ENCODE results near the gene GHRL. TPM values are rescaled to one million over a fixed set of nuclear protein-coding genes. Genes with fewer than 3 reads are reported as not detected.

The GHRL gene
- total RNA-seq, 1 experiment from 2014 or later: 2.0 TPM

DNA sequence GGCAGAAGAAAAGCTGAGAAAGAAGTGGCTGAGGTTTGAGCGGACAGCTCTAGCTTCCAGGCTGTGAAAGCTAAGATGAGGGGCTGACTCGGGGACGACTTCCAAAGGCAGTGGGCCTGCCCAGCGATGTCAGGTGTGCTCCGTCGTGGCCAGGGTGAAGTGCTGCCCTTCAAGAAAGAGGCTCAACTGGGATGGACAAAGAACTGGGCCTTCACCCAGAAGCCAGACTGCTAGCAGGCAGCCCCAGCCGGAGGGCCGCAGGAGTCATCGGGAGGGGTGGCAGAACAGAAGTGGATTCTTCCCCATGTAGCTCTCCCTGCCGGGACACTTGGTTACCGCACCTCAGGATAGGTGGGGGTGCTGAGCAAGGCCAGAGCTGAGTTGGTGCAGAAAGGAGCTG, 41.3 kb upstream of the GHRL start:
- ChIA-PET POLR2A (ENCODE audit: low non-redundant PET) (no interaction called here), CTCF (interaction anchor here (1.0 kb wide), 1 partner anchor 13 kb away, joined by 3 read pairs; no protein-coding TSS in a partner anchor)
- DNase-seq (ENCODE audit: low spot score): no peak
- Histone ChIP-seq H3K27ac (ENCODE audit: low read depth, low read length, poor library complexity, severe bottlenecking) (no peak overlapping the region), H3K4me1 (ENCODE audit: insufficient read depth, low read length, poor library complexity, severe bottlenecking) (no peaks in the 10 kb centered on the region), H3K9me3 (ENCODE audit: low read depth, low read length, poor library complexity, severe bottlenecking) (no peaks in the 10 kb centered on the region), H3K27me3 (replicated peaks; ENCODE audit: insufficient read depth, low read depth, low read length, poor library complexity) (peaks cover 33% of the 10 kb centered on the region), H3K4me3 (ENCODE audit: low read depth, low read length, poor library complexity, severe bottlenecking) (no peak overlapping the region), H3K36me3 (ENCODE audit: insufficient read depth, low read length, poor library complexity, severe bottlenecking) (no peaks in the 10 kb centered on the region)
- intact Hi-C loops (cut with micrococcal nuclease; ENCODE audit: unreplicated experiment): no loop called here
- no TSS peak for BruUV-seq (replicated peaks)
- TF ChIP-seq, protein P1, sequence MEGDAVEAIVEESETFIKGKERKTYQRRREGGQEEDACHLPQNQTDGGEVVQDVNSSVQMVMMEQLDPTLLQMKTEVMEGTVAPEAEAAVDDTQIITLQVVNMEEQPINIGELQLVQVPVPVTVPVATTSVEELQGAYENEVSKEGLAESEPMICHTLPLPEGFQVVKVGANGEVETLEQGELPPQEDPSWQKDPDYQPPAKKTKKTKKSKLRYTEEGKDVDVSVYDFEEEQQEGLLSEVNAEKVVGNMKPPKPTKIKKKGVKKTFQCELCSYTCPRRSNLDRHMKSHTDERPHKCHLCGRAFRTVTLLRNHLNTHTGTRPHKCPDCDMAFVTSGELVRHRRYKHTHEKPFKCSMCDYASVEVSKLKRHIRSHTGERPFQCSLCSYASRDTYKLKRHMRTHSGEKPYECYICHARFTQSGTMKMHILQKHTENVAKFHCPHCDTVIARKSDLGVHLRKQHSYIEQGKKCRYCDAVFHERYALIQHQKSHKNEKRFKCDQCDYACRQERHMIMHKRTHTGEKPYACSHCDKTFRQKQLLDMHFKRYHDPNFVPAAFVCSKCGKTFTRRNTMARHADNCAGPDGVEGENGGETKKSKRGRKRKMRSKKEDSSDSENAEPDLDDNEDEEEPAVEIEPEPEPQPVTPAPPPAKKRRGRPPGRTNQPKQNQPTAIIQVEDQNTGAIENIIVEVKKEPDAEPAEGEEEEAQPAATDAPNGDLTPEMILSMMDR (conservative IDR thresholded peaks at IDR 0.05; ENCODE audit: low read depth, low read length): no peak
- TF ChIP-seq EZH2 (IDR thresholded peaks at IDR 0.05; ENCODE audit: borderline replicate concordance, low read depth, low read length, poor library complexity, severe bottlenecking): no peak

DNA sequence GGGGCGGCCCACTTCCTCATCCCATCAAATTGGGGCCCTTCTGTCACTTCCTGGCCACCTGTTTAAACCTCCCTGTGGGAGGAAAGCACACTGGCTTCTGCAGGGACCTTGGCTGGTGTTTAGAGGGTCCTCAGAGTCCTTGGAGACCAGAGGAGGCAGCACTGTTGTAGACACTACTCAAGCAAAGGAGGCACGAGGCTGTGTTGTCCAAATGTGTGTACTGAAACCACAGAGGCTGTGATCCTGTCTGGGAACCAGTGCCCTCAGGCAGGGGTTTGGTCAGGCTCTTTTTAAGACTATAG, 40.6 kb upstream of the GHRL start:
- Histone ChIP-seq H3K4me3 (ENCODE audit: low read depth, low read length, poor library complexity, severe bottlenecking) (no peak overlapping the region), H3K36me3 (ENCODE audit: insufficient read depth, low read length, poor library complexity, severe bottlenecking) (no peaks in the 10 kb centered on the region), H3K27me3 (replicated peaks; ENCODE audit: insufficient read depth, low read depth, low read length, poor library complexity) (peaks cover 40% of the 10 kb centered on the region), H3K4me1 (ENCODE audit: insufficient read depth, low read length, poor library complexity, severe bottlenecking) (no peaks in the 10 kb centered on the region), H3K9me3 (ENCODE audit: low read depth, low read length, poor library complexity, severe bottlenecking) (no peaks in the 10 kb centered on the region), H3K27ac (ENCODE audit: low read depth, low read length, poor library complexity, severe bottlenecking) (no peak overlapping the region)
- no peak for DNase-seq (ENCODE audit: low spot score)
- ChIA-PET CTCF (no interaction called here), POLR2A (ENCODE audit: low non-redundant PET) (no interaction called here)
- no TSS peak for BruUV-seq (replicated peaks)
- intact Hi-C loops (cut with micrococcal nuclease; ENCODE audit: unreplicated experiment): no loop called here
- TF ChIP-seq, protein P1 (conservative IDR thresholded peaks at IDR 0.05; ENCODE audit: low read depth, low read length): no peak
- no peak for TF ChIP-seq EZH2 (IDR thresholded peaks at IDR 0.05; ENCODE audit: borderline replicate concordance, low read depth, low read length, poor library complexity, severe bottlenecking)

DNA sequence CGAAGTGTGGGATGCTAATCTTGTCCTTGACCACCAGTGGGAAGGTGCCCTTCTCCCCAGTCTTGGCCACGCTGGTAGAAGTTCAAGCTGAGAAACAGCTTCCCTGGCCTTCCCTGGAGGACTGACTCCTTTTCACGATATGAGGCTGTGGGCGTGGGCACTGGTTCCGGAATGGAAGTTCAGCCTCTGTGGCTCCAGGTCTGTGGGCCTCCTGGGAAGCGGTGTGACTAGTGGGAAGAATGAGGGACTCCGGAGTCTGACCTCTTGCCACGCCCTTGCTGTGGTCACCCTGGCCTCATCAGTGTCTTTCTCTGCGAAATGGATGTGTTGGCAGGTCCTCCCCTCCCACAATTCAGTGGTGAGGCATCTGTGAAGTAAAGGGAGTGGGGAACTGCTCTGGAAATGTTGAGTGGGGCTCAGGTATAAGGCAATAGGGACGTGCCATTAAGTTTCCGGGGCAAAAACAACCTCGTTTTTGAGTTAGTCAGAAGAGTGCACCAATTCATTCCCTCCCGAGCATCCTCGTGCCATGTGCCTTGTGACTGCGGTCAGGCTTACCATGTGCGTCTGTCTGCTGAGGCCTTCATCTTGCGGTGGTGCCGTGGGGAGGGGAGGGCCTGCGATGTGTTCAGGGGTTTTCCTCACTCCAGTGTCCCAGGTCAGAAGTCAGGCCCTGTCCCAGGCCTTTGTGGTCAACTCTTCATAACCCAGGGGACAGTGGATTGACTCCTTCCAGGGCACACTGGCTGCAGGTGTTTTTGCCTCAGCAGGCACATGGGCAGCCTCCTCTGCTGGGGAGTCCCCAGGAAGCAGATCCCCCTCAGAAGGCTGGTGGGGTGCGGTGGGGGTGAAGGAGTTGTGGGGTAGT, 40.0 kb upstream of the GHRL start:
- intact Hi-C loops (cut with micrococcal nuclease; ENCODE audit: unreplicated experiment): no loop called here
- Histone ChIP-seq H3K27ac (ENCODE audit: low read depth, low read length, poor library complexity, severe bottlenecking) (no peak overlapping the region), H3K27me3 (replicated peaks; ENCODE audit: insufficient read depth, low read depth, low read length, poor library complexity) (peaks cover 46% of the 10 kb centered on the region), H3K4me1 (ENCODE audit: insufficient read depth, low read length, poor library complexity, severe bottlenecking) (no peaks in the 10 kb centered on the region), H3K9me3 (ENCODE audit: low read depth, low read length, poor library complexity, severe bottlenecking) (no peaks in the 10 kb centered on the region), H3K36me3 (ENCODE audit: insufficient read depth, low read length, poor library complexity, severe bottlenecking) (no peaks in the 10 kb centered on the region), H3K4me3 (ENCODE audit: low read depth, low read length, poor library complexity, severe bottlenecking) (no peak overlapping the region)
- DNase-seq (ENCODE audit: low spot score): no peak
- BruUV-seq (replicated peaks): no TSS peak
- POLR2A ChIA-PET (ENCODE audit: low non-redundant PET): no interaction called here
- CTCF ChIA-PET: no interaction called here
- TF ChIP-seq, protein P1 (conservative IDR thresholded peaks at IDR 0.05; ENCODE audit: low read depth, low read length): no peak
- no peak for TF ChIP-seq EZH2 (IDR thresholded peaks at IDR 0.05; ENCODE audit: borderline replicate concordance, low read depth, low read length, poor library complexity, severe bottlenecking)

All from A673 (cell line).